Dendritic cell treated with granulocyte-macrophage colony-stimulating factor and Interleukin-4, amounts not matched to agents 40 ng/mL and 50 ng/mL, for 4 days (primary cell): ENCODE measurements around the gene CES1.
"Not testable (repeated sequence)": the region's sequence is repeated elsewhere in the genome, so short reads cannot be mapped to it uniquely, and the experiment has no call there.

Source experiments
- H3K27ac Mint-ChIP-seq: one replicate; pipeline ENCODE4 v1.8.0; 2022; ENCODE audit warnings: mild to moderate bottlenecking, mixed read lengths
- H3K27me3 Mint-ChIP-seq: one replicate; pipeline ENCODE4 v1.8.0; 2022; ENCODE audit warnings: mild to moderate bottlenecking, mixed read lengths
- H3K36me3 Mint-ChIP-seq: one replicate; pipeline ENCODE4 v1.8.0; 2022; ENCODE audit warnings: low read depth, mixed read lengths
- H3K4me1 Mint-ChIP-seq: one replicate; pipeline ENCODE4 v1.8.0; 2022; ENCODE audit warnings: low read depth, mixed read lengths
- H3K4me3 Mint-ChIP-seq: one replicate; pipeline ENCODE4 v1.8.0; 2022; ENCODE audit warnings: mild to moderate bottlenecking, moderate library complexity, mixed read lengths
- H3K9me3 Mint-ChIP-seq: one replicate; pipeline ENCODE4 v1.8.0; 2022; ENCODE audit warnings: mixed read lengths
- intact Hi-C: fragments of 100-400 bp; cut with micrococcal nuclease; formaldehyde crosslinking; loops from one replicate; pipeline ENCODE4 v1.15.0; 2022

CES1 gene

DNA sequence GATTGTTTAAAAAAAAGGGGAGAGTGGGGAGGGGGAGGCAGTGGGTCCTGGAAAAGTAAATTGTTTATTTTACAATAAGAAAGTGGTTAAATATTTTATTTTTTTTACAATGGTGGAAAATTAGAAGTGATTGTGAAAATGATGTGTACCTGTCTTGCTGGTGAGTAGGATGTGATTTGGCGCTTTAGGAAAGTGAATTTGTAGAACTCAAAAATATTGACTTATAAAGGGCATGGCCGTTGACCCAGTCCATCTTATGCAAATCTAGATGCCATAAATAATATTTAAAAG lies 10.2 kb upstream of the CES1 start:
- no peaks in the 10 kb centered on the region for H3K9me3 Mint-ChIP-seq
- H3K27me3 Mint-ChIP-seq = peaks cover 12% of the 10 kb centered on the region

DNA sequence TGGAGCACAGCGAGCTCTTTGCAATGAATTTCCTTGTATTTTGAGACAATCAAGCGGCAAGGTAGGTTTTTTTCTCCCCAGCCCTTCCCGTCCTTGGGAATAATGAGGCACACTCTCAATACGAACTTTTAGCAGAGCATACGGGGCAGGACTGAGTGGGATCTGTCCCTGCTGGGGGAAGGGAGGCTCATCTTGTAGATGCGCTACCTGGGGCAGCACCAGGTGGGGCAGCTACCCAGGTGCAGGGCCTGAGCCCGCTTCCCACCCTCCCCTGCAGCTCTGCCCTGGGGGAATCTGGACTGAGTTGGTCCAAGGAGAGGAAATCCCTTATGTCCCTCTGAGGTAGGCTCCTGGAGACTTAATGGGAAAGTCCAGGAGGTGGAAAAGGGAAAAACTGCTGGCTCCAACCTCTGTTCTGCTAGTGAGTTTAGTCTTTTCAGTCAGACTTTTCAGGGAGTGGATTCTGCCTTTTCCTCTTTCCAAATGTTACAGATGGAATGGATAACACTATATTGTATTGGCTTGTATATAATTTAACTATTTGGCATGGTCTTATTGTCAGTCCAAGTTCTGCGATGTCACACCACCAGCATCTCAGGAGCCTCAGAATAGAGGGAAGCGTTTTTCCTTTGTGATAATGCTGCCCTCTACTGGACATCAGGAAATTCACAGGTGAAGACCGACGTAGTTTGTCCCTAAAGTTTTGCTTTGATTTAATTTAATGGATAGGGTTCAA lies 9.6 kb upstream of the CES1 start:
- Mint-ChIP-seq H3K27me3 (peaks cover 12% of the 10 kb centered on the region), H3K4me3 (no peak overlapping the region), H3K27ac (no peak overlapping the region), H3K4me1 (peaks cover 25% of the 10 kb centered on the region), H3K36me3 (no peaks in the 10 kb centered on the region), H3K9me3 (no peaks in the 10 kb centered on the region)
- intact Hi-C loops = loop anchor here (1.0 to 5.0 kb wide), 2 partner anchors 130 to 375 kb away; no protein-coding TSS in a partner anchor

More for the DNA sequence above, 10.2 kb upstream of the CES1 start:
- no peak overlapping the region for H3K27ac Mint-ChIP-seq
- intact Hi-C loops = loop anchor here (5.0 kb wide), 1 partner anchor 376 kb away; no protein-coding TSS in a partner anchor
- H3K4me1 Mint-ChIP-seq = peaks cover 25% of the 10 kb centered on the region
- H3K4me3 Mint-ChIP-seq = no peak overlapping the region
- H3K36me3 Mint-ChIP-seq = no peaks in the 10 kb centered on the region

DNA sequence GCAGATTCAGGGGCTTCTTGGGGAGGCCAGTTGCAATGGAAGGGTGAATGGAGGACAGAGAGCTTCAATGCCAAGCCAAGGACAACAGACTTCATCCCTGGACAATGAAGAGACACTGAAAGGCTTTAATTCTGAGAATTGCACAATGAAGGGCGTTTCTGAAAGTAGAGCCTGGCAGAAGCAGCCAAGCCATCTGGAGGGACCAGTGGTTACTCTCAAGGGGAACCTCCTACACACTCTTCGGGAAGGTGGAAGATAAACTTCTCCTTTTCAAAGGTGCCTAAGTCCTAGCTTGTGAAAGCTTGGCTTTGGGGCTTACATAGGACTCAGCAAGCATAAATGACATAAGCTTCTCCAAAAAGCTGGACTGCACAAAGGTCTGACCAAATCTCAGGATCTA lies 6.2 kb upstream of the CES1 start:
- intact Hi-C loops = no loop called here
- H3K27ac Mint-ChIP-seq = peak overlapping the region; percentile 71
- peaks cover 8% of the 10 kb centered on the region for H3K9me3 Mint-ChIP-seq
- H3K27me3 Mint-ChIP-seq = no peaks in the 10 kb centered on the region
- no peak overlapping the region for H3K4me3 Mint-ChIP-seq
- peaks cover 50% of the 10 kb centered on the region for H3K4me1 Mint-ChIP-seq
- H3K36me3 Mint-ChIP-seq = no peaks in the 10 kb centered on the region

DNA sequence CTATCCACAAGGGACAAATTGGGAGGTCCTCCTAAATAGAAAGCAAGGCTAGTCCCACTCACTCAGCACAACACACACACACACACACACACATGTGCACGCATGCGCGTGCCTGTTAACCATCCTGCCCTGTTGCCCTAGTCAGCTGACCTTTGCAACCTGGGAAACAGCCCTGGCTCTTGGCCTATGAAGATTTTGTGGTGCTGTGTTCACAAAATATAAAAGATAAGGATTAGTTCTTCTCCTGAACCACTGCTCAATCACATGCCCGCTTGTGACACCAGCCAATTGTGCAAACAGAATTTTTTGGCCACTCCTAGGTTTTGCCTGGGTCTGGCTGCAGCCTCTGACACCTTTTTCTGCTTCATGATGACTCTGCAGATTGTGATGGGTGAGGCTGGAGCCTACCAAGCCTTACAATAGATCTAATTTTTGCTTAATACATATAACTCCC lies 3.3 kb upstream of the CES1 start:
- intact Hi-C loops = no loop called here
- no peaks in the 10 kb centered on the region for H3K36me3 Mint-ChIP-seq
- peaks cover under 1% of the 10 kb centered on the region for H3K27me3 Mint-ChIP-seq
- H3K27ac Mint-ChIP-seq = no peak overlapping the region
- no peak overlapping the region for H3K4me3 Mint-ChIP-seq
- peaks cover 8% of the 10 kb centered on the region for H3K9me3 Mint-ChIP-seq
- H3K4me1 Mint-ChIP-seq = peaks cover 72% of the 10 kb centered on the region

DNA sequence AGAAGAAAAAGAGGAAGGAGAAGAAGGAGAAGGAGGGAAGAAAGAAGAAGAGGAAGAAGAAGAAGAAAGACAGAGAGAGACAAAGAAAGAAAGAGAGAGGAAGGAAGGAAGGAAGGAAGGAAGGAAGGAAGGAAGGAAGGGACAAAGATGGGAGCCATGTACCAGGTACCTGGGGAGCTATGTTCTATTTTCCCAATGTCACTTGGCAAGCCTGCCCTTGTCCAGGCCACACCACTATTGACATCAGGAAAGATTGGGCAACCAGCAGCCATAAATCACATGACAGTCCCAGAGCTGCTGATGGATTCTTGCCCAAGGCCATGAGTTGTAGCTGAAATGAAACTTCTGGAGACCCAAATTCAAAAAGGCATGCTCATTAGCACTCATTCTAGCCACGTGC lies 2.7 kb upstream of the CES1 start:
- H3K27me3 Mint-ChIP-seq = peaks cover 5% of the 10 kb centered on the region
- no peaks in the 10 kb centered on the region for H3K36me3 Mint-ChIP-seq
- H3K4me1 Mint-ChIP-seq = peaks cover 75% of the 10 kb centered on the region
- H3K4me3 Mint-ChIP-seq = no peak overlapping the region
- peaks cover 10% of the 10 kb centered on the region for H3K9me3 Mint-ChIP-seq
- intact Hi-C loops = no loop called here
- peak overlapping the region; percentile 43 for H3K27ac Mint-ChIP-seq

DNA sequence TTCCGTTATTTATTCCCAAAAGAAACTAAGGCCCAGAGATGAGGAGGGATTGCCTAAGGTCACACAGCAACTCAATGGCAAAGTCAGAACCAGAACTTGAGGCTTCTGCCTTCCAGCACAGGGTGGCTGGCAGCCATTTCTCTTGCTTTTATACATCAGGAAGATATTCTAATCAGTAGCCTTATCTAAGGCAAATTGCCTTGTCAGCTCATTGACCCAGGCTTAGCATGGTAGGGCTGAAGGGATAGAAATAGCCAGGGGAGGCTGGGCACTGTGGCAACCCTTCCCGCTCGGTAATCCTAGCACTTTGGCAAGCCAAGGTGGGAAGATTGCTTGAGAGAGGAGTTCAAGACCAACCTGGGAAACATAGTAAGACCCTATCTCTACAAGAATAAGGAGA lies 2.3 kb upstream of the CES1 start:
- H3K27me3 Mint-ChIP-seq, H3K36me3 Mint-ChIP-seq, intact Hi-C loops, H3K4me3 Mint-ChIP-seq: not testable (repeated sequence)
- Mint-ChIP-seq H3K27ac (peak overlapping the region; percentile 43), H3K9me3 (peaks cover 15% of the 10 kb centered on the region), H3K4me1 (peaks cover 76% of the 10 kb centered on the region)

DNA sequence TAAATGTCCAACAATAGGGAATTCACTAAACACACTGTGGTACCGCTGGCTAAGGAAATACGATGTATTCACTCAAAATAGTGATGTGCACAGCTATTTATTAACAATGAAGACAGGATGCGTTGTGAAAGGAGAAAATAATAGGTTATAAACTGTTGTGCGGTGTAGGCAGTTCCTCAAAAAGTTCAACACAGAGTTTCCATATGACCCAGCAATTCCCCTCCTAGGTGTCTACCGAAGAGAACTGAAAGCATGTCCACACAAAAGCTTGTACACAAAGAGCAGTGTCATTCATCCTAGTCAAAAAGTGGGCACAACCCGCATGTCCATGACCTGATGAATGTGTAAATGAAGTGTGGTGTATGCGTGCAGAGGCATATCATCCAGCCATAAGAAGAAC lies 1.2 kb upstream of the CES1 start:
- peaks cover 16% of the 10 kb centered on the region for H3K9me3 Mint-ChIP-seq
- H3K27ac Mint-ChIP-seq = no peak overlapping the region
- intact Hi-C loops = no loop called here
- peaks cover 11% of the 10 kb centered on the region for H3K27me3 Mint-ChIP-seq
- H3K4me3 Mint-ChIP-seq = no peak overlapping the region
- H3K36me3 Mint-ChIP-seq = no peaks in the 10 kb centered on the region
- peaks cover 65% of the 10 kb centered on the region for H3K4me1 Mint-ChIP-seq

DNA sequence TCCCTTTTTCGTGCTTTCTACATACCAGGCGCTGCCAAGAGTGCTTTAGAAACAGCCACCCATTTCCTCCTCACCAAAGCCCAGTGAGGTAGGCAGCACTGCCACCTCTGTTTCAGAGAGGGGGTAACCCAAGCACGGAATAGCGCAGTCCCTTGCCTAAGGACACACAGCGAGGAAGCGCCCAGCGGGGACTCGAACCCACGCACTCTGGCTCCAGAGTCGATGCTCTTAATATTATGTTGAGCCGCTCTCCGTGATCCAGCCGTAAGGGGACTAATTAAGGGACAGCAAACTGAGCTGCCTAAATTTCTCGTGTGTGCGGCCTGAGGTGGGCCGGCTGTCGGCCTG lies 497 bp downstream of the CES1 start:
- H3K4me3 Mint-ChIP-seq = no peak overlapping the region
- H3K9me3 Mint-ChIP-seq = peaks cover 16% of the 10 kb centered on the region
- H3K36me3 Mint-ChIP-seq = no peaks in the 10 kb centered on the region
- intact Hi-C loops = no loop called here
- no peak overlapping the region for H3K27ac Mint-ChIP-seq
- H3K27me3 Mint-ChIP-seq = peaks cover 12% of the 10 kb centered on the region
- H3K4me1 Mint-ChIP-seq = peaks cover 60% of the 10 kb centered on the region

DNA sequence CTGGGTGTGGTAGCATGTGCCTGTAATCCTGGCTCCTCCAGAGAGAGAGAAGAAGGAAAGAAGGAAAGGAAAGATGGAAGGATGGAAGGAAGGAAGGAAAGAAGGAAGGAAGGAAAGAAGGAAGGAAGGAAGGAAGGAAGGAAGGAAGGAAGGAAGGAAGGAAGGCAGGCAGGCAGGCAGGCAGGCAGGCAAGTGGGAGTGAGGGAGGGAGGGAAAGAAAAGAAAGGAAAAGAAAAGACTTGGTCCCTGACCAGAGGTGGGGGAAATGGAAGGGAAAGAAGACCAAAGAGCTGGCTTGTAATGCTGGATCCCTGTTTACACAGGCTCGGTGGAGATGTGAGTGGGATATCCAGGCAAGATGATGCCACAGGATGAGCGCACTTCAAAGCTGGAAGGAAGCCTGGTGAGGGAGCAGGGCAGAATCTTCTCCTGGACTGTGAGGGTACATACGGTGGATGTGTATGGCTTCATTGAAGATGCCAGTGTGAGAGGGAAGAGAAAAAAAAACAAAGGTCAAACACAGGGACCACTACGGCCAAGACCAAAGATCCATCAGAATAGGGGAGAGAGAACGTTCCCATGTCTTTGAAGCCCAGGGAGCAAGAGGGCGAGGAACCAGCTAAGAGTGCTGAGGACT lies 2.1 kb downstream of the CES1 start:
- Mint-ChIP-seq H3K27ac (no peak overlapping the region), H3K4me1 (peaks cover 47% of the 10 kb centered on the region), H3K9me3 (peaks cover 15% of the 10 kb centered on the region), H3K4me3 (no peak overlapping the region), H3K36me3 (no peaks in the 10 kb centered on the region), H3K27me3 (peaks cover 12% of the 10 kb centered on the region)
- intact Hi-C loops = loop anchor here (2.0 kb wide), 1 partner anchor 70 kb away; no protein-coding TSS in a partner anchor

DNA sequence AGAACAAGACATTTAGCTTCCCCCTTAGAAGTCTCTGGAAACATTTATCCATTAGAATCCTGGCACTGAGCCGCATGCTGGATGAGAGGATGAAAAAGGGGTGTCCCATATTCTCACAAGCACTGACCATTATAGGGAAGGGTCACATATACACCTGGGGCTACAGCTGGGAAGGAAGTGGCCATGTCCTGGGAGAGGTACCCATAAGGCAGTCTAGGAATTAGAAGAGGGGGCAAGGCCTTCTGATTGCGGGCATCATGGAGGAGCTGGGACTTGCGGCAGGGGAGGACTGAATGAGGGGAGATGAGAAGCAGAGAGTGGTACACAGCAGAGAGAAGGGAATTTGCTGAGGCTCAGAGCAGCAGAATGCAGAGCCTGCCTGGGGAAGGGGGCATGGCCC lies 3.7 kb downstream of the CES1 start:
- H3K4me3 Mint-ChIP-seq, H3K27ac Mint-ChIP-seq, H3K36me3 Mint-ChIP-seq, H3K9me3 Mint-ChIP-seq, intact Hi-C loops: not testable (repeated sequence)
- Mint-ChIP-seq H3K27me3 (peaks cover 14% of the 10 kb centered on the region), H3K4me1 (peaks cover 36% of the 10 kb centered on the region)

DNA sequence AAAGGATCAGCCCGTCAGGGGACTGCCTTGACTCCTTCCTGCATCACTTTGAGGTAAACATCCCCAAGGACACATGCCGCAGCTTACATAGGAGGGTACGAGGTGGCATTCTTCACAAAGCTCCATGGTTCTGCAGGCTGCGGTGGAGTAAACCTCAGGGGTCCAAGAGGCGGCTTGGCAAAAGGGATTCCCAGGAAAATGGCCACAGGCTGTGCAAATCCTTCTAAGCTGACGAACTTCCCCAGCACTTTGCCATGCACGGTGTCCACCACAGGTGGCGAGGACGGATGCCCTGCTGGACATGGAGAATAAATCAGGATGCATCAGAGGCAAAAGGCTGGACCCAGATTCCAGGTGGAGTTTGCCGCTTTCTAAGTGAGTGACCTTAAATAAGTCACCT lies 4.2 kb downstream of the CES1 start:
- peaks cover 30% of the 10 kb centered on the region for H3K4me1 Mint-ChIP-seq
- H3K27me3 Mint-ChIP-seq = peaks cover 14% of the 10 kb centered on the region
- H3K27ac Mint-ChIP-seq = no peak overlapping the region
- H3K9me3 Mint-ChIP-seq = peaks cover 7% of the 10 kb centered on the region
- H3K36me3 Mint-ChIP-seq = no peaks in the 10 kb centered on the region
- intact Hi-C loops = no loop called here
- no peak overlapping the region for H3K4me3 Mint-ChIP-seq

DNA sequence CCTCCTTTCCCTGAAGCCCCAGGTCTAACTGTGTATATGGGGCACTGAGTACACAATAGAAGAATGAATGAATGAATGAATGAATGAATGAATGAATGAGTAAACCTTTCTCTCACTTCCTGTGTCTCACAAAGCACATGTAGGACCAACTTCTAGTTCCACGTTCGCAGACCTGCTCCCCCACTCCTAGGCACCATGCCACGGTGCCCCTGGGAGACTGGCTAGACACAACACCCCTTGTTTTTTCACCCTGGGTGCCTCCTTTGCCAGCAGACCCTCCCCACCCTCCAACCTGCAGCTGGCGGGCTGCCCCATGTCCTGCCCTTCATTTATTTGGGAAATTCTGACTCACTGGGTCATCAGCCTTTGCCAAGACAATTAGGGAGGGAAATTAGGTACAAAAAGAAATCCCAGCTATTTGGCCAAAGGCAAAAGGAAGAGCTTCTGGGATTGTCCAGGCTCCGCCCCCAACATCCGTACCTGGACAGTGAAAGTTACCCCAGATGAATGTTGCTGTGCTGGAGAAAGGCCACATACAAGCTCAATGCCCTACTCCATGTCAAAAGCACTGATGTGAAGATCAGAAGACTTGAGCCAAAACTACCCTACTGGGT lies 7.7 kb downstream of the CES1 start:
- Mint-ChIP-seq H3K36me3 (no peaks in the 10 kb centered on the region), H3K9me3 (peaks cover 2% of the 10 kb centered on the region), H3K4me1 (no peaks in the 10 kb centered on the region), H3K27ac (no peak overlapping the region), H3K27me3 (peaks cover 16% of the 10 kb centered on the region), H3K4me3 (no peak overlapping the region)
- intact Hi-C loops = no loop called here

DNA sequence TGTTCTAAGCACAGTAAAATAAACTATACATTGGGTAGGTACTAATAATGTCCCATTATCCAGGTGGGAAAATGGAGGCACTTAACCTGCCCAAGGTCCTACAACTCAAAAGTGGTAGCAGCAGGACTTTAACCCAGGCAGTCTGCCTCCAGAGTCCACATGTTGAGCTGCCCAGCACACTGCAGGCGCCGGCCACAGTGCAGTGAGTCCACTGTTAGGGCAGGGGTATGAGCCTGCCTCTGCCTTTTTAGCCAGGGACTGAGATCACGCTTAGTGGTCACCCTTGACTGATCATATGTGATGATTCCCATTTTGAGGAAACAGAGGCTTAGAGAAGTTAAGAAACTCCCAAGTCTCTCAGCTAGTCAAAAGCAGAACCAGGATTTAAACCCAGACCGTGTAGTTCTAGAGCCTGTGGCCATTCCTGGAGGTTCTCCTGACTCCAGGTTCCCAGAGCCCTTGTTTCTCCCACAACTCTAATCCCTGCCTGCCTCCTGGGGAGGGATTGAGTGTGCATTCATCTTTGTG lies 8.4 kb downstream of the CES1 start:
- Mint-ChIP-seq H3K27ac (no peak overlapping the region), H3K36me3 (no peaks in the 10 kb centered on the region), H3K4me1 (no peaks in the 10 kb centered on the region), H3K27me3 (peaks cover 16% of the 10 kb centered on the region), H3K4me3 (no peak overlapping the region), H3K9me3 (no peaks in the 10 kb centered on the region)
- intact Hi-C loops = no loop called here

DNA sequence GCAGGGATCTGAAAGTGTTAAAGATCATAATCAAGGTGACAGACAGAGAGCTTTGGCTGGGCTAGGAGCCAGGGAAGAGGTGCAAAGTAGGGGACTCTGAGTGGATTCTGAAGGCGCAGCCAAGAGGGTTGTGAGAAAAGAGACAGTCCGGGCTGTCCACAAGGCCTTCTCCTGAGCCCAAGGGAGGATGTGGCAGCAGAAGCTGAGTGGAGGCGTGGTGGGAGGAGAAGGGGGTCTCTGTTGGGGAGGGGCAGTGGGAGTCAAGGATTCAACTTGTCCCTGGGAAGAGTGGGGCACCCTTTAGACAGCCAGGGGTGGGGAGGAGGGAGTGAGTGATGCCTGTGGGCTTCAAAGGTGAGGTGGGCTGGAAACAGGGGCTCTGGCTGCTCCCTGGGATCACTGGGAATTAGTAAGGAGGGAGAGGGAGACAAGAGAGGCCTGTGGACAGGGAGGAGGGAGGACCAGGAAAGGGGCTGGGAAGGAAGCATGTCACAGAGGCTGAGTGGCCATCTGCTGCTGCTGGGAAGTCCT lies 10.6 kb downstream of the CES1 start:
- Mint-ChIP-seq H3K4me3 (no peak overlapping the region), H3K27ac (no peak overlapping the region), H3K9me3 (no peaks in the 10 kb centered on the region), H3K4me1 (no peaks in the 10 kb centered on the region), H3K27me3 (peaks cover 15% of the 10 kb centered on the region), H3K36me3 (no peaks in the 10 kb centered on the region)
- intact Hi-C loops = no loop called here
